SK-N-MC (cell line): ENCODE measurements around the gene OR6K2.

Experiments
- EZH2 ChIP-seq: fragments of 200-600 bp; sonication (generic); IDR thresholded peaks from one replicate; pipeline ENCODE4 v1.6.1; 2017; ENCODE audit warnings: antibody characterized with exemption
- FOXP2 ChIP-seq: optimal IDR thresholded peaks from 2 replicates; pipeline ENCODE3; 2011; ENCODE audit warnings: mild to moderate bottlenecking, moderate library complexity; ENCODE audit not compliant: insufficient read depth; ENCODE audit errors: extremely low read length, control extremely low read depth
- POLR2AphosphoS5 ChIP-seq: IDR thresholded peaks from 2 replicates; pipeline ENCODE4 v1.6.1; 2012; ENCODE audit warnings: mild to moderate bottlenecking, low read depth, low read length, borderline replicate concordance

DNA sequence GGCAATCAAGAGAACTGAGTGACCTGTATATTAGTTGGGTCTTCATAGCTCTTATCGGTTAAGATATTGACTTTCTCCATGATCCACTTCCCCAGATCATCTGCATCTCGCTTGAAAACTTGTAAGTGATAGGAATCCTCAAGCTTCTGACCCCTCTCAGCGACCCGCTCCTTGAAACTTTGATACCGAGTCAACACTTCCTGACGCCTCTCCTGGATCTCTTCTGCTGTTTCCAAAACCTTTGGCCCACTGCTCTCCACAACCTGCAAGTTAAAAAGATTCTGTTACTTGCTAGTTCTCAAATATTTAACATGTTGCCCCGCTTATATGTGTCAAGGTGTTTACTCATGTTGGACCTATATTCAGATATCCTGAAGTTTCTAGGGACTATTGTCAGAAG is 15.4 kb downstream of the OR6K2 start:
- TF ChIP-seq POLR2AphosphoS5: no peak
- TF ChIP-seq EZH2: no peak
- no peak for TF ChIP-seq FOXP2
